Heart right ventricle (tissue), 16 donors: ENCODE measurements around the gene ERICH2. TPM values are rescaled to one million over a fixed set of nuclear protein-coding genes. Genes with fewer than 3 reads are reported as not detected.

Experiments used
- ATAC-seq, 8 donors: fragments of 200-7000 bp; cut with Tn5 transposase; one replicate each; pipeline ENCODE4 v1.9.1; 2020; ENCODE audit warnings: mild to moderate bottlenecking in 8 of 8, moderate library complexity in 8 of 8, moderate number of reproducible peaks in 1 of 8
- DNase-seq, 2 donors: peaks; one replicate each; pipeline ENCODE4 v3.0.0-alpha.2; 2020
- H3K27ac ChIP-seq, 10 donors: fragments of 200-600 bp; sonication (generic) in 2 of 10; one replicate each; pipeline versions ENCODE4 v1.5.0 to v1.8.0; 2020 to 2022; ENCODE audit warnings: mild to moderate bottlenecking in 3 of 10
- H3K27me3 ChIP-seq, 7 donors: fragments of 200-600 bp; one replicate each; pipeline ENCODE4 v1.8.0; 2021 to 2022; ENCODE audit warnings: mild to moderate bottlenecking in 2 of 7
- H3K36me3 ChIP-seq, 9 donors: fragments of 200-600 bp; sonication (generic) in 1 of 9; one replicate each; pipeline versions ENCODE4 v1.5.0 to v1.8.0; 2020 to 2022; ENCODE audit warnings: mild to moderate bottlenecking in 2 of 9
- H3K4me1 ChIP-seq, 9 donors: fragments of 200-600 bp; sonication (generic) in 1 of 9; one replicate each; pipeline versions ENCODE4 v1.5.0 to v1.8.0; 2020 to 2022; ENCODE audit warnings: mild to moderate bottlenecking in 4 of 9
- H3K4me3 ChIP-seq, 10 donors: fragments of 200-600 bp; sonication (generic) in 2 of 10; one replicate each; pipeline versions ENCODE4 v1.5.0 to v1.8.0; 2020 to 2022; ENCODE audit warnings: mild to moderate bottlenecking in 7 of 10, moderate library complexity in 2 of 10
- H3K9me3 ChIP-seq, 11 donors: fragments of 200-600 bp in 10 of 11; sonication (generic) in 2 of 11; one replicate each; pipeline versions ENCODE4 v1.5.0 to v1.8.0; 2013 to 2022; ENCODE audit warnings: mild to moderate bottlenecking in 2 of 11, control low read depth in 1 of 11, moderate library complexity in 1 of 11
- CTCF ChIP-seq, 9 donors: fragments of 200-600 bp; sonication (generic) in 2 of 9; IDR thresholded peaks; one replicate each; pipeline versions ENCODE4 v1.5.0 to v1.8.0; 2021 to 2022; ENCODE audit warnings: antibody characterized with exemption in 9 of 9, mild to moderate bottlenecking in 5 of 9, moderate library complexity in 1 of 9
- WGBS, 2 donors: extraction: QIAGEN DNeasy Blood & Tissue Kit; methylation state at CpG; one replicate each; pipeline ENCODE4 v1.1.7; 2013; ENCODE audit warnings: inconsistent platforms in 1 of 2; 5-methylcytosine and 5-hydroxymethylcytosine counted together
- intact Hi-C, 10 donors: fragments of 100-400 bp; cut with DNase I; formaldehyde crosslinking; loops; one replicate each; pipeline versions ENCODE4 v1.11.1 to v1.14.2; 2022
- polyA plus RNA-seq, 2 donors: library from polyadenylated mRNA; stranded (reverse); fragments of 200-250 nt; gene quantifications; one replicate each; pipeline ENCODE4 v1.2.3, GENCODE V29; 2013
- total RNA-seq, 10 donors: library from RNA; stranded (reverse); fragmentation: NEBNext Ultra II Directional in 3 of 10; extraction: Animal tissue kit (Norgen Biotek cat#: 25700) in 3 of 10; gene quantifications; one replicate each; pipeline versions ENCODE4 v1.2.1 to v1.2.4, GENCODE V29; 2021 to 2023
- donor health status: Arrhythmogenic right ventricular cardiomyopathy.
- donor health status: ischemic (EF 13 %, LVEDD 7.1; RV severe dilation, severe dysfunction).
- donor health status: healthy with polysubstance abuse.
- donor health status: DM: no; HTN: yes; CAD: no.
- donor health status: DM: no; HTN: no; CAD: no.
- donor health status: ischemic (EF 25% LVEDD 6.9; RV normal size, moderate dysfunction).
- donor health status: ischemic (EF 25% LVEDD 5.7; RV mildly dilated, moderate dysfunction).
- donor health status: healthy.
- donor health status: DM: yes; HTN: yes; CAD: no.
- donor health status: Ischemic cardiomyopathy.
- donor health status: ischemic (EF 35%, LVEDD 5.7; RV mildly dilated, moderate dysfunction).
- donor health status: nonischemic (EF 11% LVEDD 7.7; RV severe dilation, severe dysfunction).
- donor health status: DM: yes; HTN: yes; CAD: no.
- donor health status: PGD.
- donor health status: ischemic (EF 29% LVEDD 5.4; RV normal size, mild dysfunction).
- donor health status: nonischemic (EF 23%, LVEDD 6.1; RV moderate dilation, normal function).

ERICH2 gene
- total and polyA plus RNA-seq, 12 donors: 0.45 to 2.3 (median 1.3) TPM

GRCh38 chr2:170827841-170828532 is 57.8 kb downstream of the ERICH2 start:
- 89 to 90% methylated on average over 6 of the region's 6 CpGs for WGBS, 2 donors
- H3K4me1 ChIP-seq: peaks cover 0 to 11% (median 9%) of the 10 kb centered on the region in 9 donors
- no peak for TF ChIP-seq CTCF (IDR thresholded peaks at IDR 0.05)
- ATAC-seq: no peak
- H3K27ac ChIP-seq: no peak overlapping the region
- H3K36me3 ChIP-seq: no peaks in the 10 kb centered on the region
- H3K4me3 ChIP-seq: no peak overlapping the region
- intact Hi-C loops: no loop called here
- peaks cover 3 to 70% (median 50%) of the 10 kb centered on the region in 7 donors for H3K27me3 ChIP-seq
- no peak for DNase-seq
- H3K9me3 ChIP-seq: no peaks in the 10 kb centered on the region

- H3K27me3 ChIP-seq: peaks cover 0 to 66% (median 47%) of the 10 kb centered on the region in 7 donors
- WGBS, 2 donors: 76 to 81% methylated on average over 5 of the region's 5 CpGs
- ATAC-seq (no peak), DNase-seq (no peak)
- no peak for TF ChIP-seq CTCF (IDR thresholded peaks at IDR 0.05)
- intact Hi-C loops: no loop called here
- no peaks in the 10 kb centered on the region for H3K9me3 ChIP-seq
- H3K27ac ChIP-seq: no peak overlapping the region
- H3K36me3 ChIP-seq: no peaks in the 10 kb centered on the region
- H3K4me3 ChIP-seq: no peak overlapping the region
- peaks cover 0 to 6% (median 3%) of the 10 kb centered on the region in 9 donors for H3K4me1 ChIP-seq
These were observed 58.3 kb downstream of the ERICH2 start for GRCh38 chr2:170828533-170828916.

- no peak overlapping the region for H3K27ac ChIP-seq
- H3K36me3 ChIP-seq: no peaks in the 10 kb centered on the region
- WGBS, 2 donors: 68 to 73% methylated on average over 2 of the region's 2 CpGs
- no peak for DNase-seq
- intact Hi-C loops: no loop called here
- H3K27me3 ChIP-seq: peaks cover 0 to 66% (median 44%) of the 10 kb centered on the region in 7 donors
- H3K4me3 ChIP-seq: no peak overlapping the region
- H3K4me1 ChIP-seq: peaks cover 0 to under 1% (median 0%) of the 10 kb centered on the region in 9 donors
- no peak for TF ChIP-seq CTCF (IDR thresholded peaks at IDR 0.05)
- H3K9me3 ChIP-seq: no peaks in the 10 kb centered on the region
- no peak for ATAC-seq
These were observed 58.9 kb downstream of the ERICH2 start for GRCh38 chr2:170829036-170829435.

GRCh38 chr2:170830166-170830565 is 60.0 kb downstream of the ERICH2 start:
- ATAC-seq (no peak), DNase-seq (no peak)
- peaks cover 0 to 64% (median 33%) of the 10 kb centered on the region in 7 donors for H3K27me3 ChIP-seq
- intact Hi-C loops: no loop called here
- no peaks in the 10 kb centered on the region for H3K4me1 ChIP-seq
- no peak overlapping the region for H3K27ac ChIP-seq
- H3K4me3 ChIP-seq: no peak overlapping the region
- WGBS, 2 donors: 82 to 88% methylated on average over 3 of the region's 3 CpGs
- H3K9me3 ChIP-seq: no peaks in the 10 kb centered on the region
- H3K36me3 ChIP-seq: no peaks in the 10 kb centered on the region
- TF ChIP-seq CTCF (IDR thresholded peaks at IDR 0.05): no peak
